DND-41 (cell line): Measurements from ENCODE around the gene CLIC2.
"Not testable (repeated sequence)": the region's sequence is repeated elsewhere in the genome, so short reads cannot be mapped to it uniquely, and the experiment has no call there.

ENCODE experiments used
- EZH2 ChIP-seq: IDR thresholded peaks from 3 replicates; pipeline ENCODE4 v1.6.1; 2012; ENCODE audit warnings: borderline replicate concordance, low read depth, mild to moderate bottlenecking, moderate library complexity, low read length, inconsistent platforms; ENCODE audit not compliant: severe bottlenecking
- TF ChIP-seq, protein P1 (sequence below): IDR thresholded peaks from 2 replicates; pipeline ENCODE4 v1.5.1; 2012; ENCODE audit warnings: borderline replicate concordance, low read length, moderate library complexity, mild to moderate bottlenecking; ENCODE audit not compliant: poor library complexity, severe bottlenecking; ENCODE audit errors: extremely low read depth

DNA sequence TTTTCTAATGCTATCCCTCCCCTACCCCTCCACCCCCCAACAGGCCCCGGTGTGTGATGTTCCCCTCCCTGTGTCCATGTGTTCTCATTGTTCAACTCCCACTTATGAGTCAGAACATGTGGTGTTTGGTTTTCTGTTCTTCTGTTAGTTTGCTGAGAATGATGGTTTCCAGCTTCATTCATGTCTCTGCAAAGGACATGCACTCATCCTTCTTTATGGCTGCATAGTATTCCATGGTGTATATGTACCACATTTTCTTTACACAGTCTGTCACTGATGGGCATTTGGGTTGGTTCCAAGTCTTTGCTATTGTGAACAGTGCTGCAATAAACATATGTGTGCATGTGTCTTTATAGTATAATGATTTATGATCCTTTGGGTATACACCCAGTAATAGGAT is 66.4 kb downstream of the CLIC2 start:
- TF ChIP-seq, protein P1, sequence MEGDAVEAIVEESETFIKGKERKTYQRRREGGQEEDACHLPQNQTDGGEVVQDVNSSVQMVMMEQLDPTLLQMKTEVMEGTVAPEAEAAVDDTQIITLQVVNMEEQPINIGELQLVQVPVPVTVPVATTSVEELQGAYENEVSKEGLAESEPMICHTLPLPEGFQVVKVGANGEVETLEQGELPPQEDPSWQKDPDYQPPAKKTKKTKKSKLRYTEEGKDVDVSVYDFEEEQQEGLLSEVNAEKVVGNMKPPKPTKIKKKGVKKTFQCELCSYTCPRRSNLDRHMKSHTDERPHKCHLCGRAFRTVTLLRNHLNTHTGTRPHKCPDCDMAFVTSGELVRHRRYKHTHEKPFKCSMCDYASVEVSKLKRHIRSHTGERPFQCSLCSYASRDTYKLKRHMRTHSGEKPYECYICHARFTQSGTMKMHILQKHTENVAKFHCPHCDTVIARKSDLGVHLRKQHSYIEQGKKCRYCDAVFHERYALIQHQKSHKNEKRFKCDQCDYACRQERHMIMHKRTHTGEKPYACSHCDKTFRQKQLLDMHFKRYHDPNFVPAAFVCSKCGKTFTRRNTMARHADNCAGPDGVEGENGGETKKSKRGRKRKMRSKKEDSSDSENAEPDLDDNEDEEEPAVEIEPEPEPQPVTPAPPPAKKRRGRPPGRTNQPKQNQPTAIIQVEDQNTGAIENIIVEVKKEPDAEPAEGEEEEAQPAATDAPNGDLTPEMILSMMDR, result not testable (repeated sequence)
- TF ChIP-seq EZH2, result not testable (repeated sequence)
